Esophagus squamous epithelium (tissue), 4 donors: ENCODE data around the gene RGS6.

Experiments used
- CTCF ChIP-seq, 6 experiments: fragments of 450-650 bp in 4 of 6; fragments of 200-600 bp in 2 of 6; sonication (generic) in 2 of 6; IDR thresholded peaks; one replicate each; pipeline ENCODE4 v1.5.1; 2016 to 2019; ENCODE audit warnings: antibody characterized with exemption in 6 of 6, mild to moderate bottlenecking in 4 of 6, moderate library complexity in 4 of 6
- POLR2A ChIP-seq, 4 donors: fragments of 450-650 bp; IDR thresholded peaks; one replicate each; pipeline ENCODE4 v1.6.1; 2017; ENCODE audit warnings: antibody characterized with exemption in 4 of 4, mild to moderate bottlenecking in 4 of 4, moderate library complexity in 3 of 4

GRCh38 chr14:72599579-72600470, 667.6 kb downstream of the RGS6 start:
- TF ChIP-seq CTCF (IDR thresholded peaks at IDR 0.05): no peak
- TF ChIP-seq POLR2A (IDR thresholded peaks at IDR 0.05): no peak
